ENCODE data around the gene LACTB.
A peak's percentile ranks its signal among the peaks of the same experiment; 100 is the strongest.

LACTB gene

GRCh38 chr15:63134245-63134985 is 12.8 kb downstream of the LACTB start:
- DNase-seq, result no peak

DNA sequence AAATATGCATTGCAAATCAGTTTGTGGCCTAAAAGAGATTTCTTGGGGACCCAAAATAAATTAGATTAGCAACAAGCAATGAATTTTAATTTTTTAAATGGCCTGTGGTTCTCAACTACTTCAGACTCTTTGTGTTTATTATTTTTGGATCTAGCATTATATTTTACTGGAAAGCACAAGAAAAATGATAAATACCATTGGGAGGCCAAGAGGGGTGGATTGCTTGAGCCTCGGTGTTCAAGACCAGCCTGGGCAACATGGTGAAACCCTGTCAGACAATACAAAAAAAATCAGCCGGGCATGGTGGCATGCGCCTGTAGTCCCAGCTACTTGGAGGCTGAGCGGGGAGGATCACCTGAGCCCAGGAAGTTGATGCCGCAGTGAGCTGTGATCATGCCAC is 13.6 kb downstream of the LACTB start:
- DNase-seq, result no peak

DNA sequence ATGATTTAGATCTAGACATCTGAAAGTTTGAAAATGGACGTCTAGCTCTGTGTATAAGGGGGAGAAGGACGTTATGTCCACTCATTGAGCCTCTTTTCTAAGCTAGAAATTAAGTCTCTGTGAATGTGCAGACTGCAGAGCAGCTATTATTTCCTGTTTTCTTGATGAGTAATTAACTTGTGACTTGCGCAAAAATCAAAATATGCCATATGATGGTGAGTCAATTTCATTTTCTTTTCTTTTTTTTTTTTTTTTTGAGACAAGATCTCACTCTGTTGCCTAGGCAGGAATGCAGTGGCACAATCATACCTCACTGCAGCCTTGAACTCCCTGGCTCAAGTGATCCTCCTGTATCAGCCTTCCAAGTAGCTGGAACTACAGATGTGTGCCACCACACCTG is 14.1 kb downstream of the LACTB start:
- DNase-seq, result no peak

- no peak for DNase-seq
Measured at GRCh38 chr15:63136742-63137141, 15.1 kb downstream of the LACTB start.

DNA sequence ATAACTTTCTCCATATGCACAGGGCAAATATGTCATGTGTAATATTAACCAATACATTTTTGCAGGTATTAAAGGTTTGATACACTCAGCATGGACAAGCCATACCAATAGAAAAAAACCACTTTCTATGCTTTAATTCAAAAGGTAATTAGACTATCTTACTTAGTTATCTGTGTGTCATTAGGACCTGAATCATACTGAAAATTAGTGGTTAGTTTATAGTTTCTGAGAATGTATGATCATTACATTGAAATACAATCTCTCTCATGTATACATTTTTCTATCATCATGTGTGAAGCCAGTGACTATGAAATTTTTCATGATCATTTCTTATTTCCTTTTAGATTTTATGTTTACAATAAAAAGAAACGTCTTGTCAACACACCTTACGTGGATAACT is 19.3 kb downstream of the LACTB start:
- no peak for DNase-seq

- DNase-seq, result no peak
Measured at GRCh38 chr15:63145426-63145825, 23.8 kb downstream of the LACTB start.

- DNase-seq, result no peak
Measured at GRCh38 chr15:63146684-63147083, 25.0 kb downstream of the LACTB start.

- no peak for DNase-seq
Measured at GRCh38 chr15:63151665-63152064, 30.0 kb downstream of the LACTB start.

DNA sequence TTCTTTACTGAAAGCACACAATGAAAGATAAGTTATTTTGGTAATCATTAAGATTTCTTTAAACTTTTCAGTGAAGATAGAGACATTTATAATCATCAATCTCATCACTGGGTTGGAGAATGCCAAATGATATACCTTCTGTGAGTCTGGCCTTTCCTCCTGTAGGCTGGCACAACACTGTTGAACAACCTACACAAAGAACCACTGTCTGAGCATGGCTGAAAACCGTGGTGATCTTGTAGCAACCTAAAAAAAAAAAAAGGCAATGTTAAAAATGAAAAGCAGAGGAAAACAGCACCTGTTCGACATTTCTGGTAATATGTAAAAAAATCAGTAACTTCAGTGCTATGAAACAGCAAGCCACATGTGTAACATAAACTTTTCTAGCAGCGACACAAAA is 33.8 kb downstream of the LACTB start:
- DNase-seq, result no peak

DNA sequence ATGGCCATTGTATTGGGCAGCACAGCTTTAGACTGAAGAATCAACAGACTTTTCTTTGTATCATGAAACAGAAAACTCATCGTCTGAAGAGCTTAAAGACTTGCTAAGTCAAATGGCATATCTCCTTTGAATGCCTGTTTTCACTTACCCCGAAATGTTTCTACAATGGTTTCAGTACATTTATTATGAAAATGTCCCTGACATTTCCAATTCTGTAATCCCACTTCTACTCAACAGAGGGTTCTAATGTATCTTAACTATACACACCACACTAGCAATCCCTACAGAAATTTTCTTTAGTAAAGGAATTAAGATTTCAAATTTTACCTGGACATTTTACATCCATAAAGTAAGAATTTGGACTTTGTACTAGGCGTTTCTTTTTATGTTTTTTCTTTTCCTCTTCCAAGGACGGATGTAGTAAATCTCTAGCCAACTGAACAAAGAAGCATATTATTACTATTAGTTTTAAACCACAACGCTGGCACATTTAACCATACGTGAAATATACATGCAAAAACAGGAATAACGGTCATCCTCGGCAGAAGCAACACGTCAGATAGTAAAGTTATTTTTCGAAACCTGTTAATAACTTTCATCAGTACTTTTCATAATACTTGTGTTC is 34.5 kb downstream of the LACTB start:
- DNase-seq, result no peak

DNA sequence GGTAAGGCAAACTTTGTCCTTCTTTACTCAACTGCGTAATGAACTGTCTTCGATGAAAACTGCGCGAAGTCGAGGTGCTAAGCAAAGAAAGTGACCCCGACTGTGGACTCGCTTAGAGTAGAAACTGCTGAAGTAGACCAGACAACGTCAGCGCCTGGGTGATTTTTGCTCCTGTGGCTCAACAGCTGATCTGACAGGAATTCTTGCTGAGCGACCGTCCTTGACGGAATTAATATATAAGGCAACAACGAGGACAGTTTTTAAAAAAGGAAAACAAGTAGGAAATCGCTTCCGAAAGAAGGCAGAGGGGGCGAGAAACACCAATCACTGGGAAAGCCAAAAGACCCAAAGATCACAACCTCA is 35.1 kb downstream of the LACTB start:
- DNase-seq, result no peak

DNA sequence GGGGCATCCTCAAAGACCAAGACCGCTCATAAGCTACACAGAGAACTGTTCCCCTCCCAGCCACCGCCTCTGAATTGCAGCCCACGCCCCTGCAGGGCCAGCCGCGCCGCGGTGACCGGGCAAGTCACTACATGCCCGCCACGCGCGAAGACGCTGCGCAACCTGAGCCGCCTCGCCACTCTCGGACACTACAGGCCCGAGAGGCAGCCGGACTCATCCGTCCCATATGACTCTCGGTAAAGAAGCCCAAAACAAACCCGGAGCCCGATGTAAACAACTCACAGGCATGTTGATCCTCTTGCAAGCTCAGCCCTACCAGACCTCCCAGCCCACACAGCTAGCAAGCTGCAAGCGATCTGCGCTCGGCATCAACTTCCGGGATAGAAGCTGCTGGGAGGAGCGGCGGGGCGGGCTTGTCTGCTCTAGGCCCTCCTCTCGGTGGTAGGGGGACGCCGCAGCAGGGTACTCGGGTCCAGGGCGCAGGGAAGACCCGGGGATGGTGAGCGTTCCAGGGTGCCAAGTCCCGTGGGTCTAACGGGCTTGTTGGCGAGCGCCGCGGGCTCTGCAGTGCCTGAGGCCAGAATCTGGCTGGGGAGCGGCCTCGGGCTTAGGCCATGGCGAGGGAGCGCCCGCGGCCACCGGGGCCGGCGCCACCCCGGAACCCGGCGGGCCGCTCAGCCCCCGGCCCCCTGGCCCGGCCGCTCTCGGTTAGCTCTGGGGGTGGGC is 35.6 kb downstream of the LACTB start, which contains the start of gene RPS27L:
TSS of gene RPS27L (minus strand) at position 360 of the 726 bp plus-strand sequence. CDS start at position 288, 72 bp downstream.
- DNase-seq, result peak; percentile 43

DNA sequence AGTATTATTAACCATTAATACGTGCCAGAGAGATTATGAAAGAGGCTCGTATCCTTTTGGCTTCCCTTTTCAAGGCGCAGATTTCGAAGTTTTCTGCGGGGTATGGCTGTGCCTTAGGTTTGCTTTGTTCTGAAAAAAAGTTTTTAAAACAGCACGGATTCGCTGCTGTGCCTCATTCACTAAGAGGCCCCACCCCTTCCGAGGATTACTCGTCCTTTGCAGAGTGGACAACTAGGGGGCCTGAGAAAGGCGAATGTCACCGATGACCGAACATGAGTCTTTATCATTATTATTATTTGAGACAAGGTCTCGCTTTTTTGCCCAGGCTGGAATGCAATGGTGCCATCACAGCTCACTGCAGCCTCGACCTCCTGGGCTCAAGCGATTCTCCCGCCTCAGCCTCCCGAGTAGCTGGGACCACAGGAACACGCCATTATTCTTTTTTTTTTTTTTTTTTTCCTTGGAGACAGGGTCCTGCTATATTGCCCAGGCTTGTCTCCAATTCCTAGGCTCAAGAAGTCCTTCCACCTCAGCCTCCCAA is 36.3 kb downstream of the LACTB start:
- DNase-seq, result peak; percentile 22

DNA sequence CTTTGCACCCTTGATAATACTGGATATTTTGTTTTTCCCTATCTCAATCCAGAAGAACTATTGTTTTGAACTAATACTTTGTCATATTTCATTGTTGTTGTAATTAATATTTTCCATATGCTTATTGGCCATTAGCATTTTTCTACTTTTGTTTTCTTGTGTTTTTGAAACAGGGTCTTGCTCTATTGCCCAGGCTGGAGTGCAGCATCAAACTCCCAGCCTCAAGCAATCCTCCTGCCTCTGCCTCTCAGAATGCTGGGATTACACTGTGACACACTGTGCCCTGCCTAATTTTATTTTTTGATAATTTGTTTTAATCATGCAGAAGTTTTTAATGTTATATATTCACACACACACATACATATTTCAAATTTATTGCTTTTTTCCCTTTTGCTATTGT is 39.0 kb downstream of the LACTB start:
- no peak for DNase-seq

DNA sequence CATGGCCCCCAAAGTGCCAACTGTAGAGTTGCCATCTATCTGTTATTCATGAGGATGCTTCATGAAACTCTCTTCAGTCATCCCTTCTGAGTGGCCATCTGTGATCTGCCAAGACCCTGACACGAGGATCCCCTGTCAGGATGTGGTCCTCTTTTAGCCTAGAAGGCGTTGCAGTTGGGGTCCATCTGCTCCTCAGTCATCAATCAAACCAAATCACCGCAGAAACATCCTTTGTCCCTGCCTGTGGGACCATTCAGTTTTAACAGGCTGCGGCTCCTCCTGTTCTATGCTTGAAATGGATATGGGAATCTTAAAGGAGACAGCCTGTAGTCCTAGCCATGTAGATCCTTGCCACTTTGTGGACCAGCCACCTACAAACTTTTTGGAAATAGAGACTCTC is 41.6 kb downstream of the LACTB start:
- DNase-seq, result no peak

DNA sequence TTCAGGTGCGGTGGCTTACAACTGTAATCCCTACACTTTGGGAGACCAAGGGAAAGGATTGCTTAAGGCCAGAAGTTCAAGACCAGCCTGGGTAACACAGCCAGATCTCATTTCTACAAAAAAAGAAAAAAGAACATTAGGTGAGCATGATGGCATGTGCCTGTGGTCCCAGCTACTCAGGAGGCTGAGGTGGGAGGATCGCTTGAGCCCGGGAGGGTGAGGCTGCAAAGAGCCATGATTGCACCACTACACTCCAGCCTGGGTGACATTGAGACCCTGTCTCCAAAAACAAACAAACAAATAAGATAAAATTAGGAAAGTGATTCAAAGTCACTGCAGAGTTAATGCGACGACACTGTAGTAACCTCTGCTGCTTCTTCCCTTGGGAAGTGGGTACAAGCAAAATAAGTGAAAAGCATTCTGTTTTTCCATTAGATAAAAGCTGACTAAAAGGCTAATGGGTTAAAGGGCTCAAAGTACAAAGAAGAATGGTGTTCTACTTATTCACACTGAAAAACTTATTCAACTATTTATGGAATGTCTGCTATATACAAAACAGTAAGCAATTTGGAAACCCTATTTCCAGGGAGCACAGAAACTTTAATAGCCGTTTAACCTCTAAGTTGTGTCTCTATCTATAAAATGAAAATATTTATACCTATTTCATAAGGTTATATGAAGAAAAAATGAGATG is 43.7 kb downstream of the LACTB start:
- no peak for DNase-seq

DNA sequence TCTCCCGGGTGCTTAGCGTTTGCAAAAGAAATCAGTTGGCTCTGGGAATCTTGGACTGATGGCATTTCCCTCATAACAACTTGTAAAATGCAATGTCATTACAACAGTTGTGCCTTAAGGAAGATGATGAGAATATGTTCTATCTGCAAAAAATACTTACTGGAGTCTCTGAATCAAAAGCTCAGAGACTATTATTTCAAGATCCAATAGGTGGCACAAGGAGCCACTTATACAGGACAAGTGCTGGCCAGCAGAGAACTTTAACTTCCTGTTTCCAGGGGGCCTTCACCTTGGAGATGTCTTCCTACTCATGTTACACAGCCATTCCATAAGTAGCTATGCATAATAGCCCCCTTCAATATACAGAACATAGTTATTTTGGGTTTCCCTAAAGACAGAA is 44.6 kb downstream of the LACTB start:
- no peak for DNase-seq

GRCh38 chr15:63169788-63170187 is 48.1 kb downstream of the LACTB start:
- DNase-seq, result no peak

GRCh38 chr15:63172376-63172775 is 50.7 kb downstream of the LACTB start:
- DNase-seq, result no peak

DNA sequence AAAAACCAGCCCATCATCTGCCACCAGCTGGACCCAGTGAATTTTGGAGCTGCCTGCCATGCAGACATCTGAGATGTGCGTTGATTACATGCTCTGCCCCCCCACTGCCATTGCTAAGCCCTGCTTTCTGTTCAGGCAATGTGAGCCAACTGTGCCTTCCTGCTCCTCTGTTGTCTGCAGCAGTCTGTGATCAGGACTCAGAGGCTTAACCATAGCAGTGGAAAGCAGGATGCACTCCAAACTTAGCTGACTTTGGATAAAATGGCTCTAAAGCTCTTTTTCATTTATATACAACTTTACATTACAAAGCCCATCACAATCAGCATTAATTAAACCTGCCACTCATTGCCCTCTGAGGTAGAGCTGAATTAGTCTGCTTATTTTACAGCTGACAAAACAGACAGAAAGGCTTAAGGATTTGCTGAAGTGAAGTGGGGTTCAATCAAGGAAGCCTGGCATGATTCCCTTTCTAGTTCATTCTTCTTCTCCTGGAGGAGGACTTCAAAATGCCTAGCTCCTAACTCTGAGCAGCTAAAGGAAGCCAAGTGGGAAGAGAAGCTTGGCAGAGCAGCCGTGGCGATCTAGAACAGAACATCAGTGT is 51.3 kb downstream of the LACTB start:
- DNase-seq, result no peak

- DNase-seq, result no peak
Measured at GRCh38 chr15:63176302-63176701, 54.6 kb downstream of the LACTB start.

GRCh38 chr15:63178034-63178433 is 56.4 kb downstream of the LACTB start:
- DNase-seq, result no peak

DNA sequence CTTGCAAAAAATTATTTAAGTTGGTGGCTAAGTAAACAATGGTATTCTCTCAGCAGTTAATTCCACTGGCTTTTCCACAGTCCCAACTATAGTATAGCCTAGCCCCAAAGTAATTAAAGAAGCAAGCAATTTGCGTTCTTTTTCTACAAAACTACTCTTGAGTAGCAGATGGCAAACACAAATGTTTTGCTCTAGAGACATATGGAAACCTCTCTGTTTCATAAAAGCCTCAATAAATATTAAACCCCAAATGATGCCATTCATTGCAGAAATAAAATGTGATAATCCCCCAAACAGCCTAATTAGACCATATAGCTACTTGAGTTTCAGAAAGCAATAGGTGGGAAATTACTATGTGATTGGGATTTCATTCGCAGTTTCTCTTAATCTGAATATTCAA is 59.1 kb downstream of the LACTB start:
- no peak for DNase-seq
